Measurements from ENCODE around the gene BAHCC1. TPM values are rescaled to one million over a fixed set of nuclear protein-coding genes. Genes with fewer than 3 reads are reported as not detected.
A peak's percentile ranks its signal among the peaks of the same experiment; 100 is the strongest.

The BAHCC1 gene
- total RNA-seq: 4.8 and 6.2 TPM in 2 replicates

GRCh38 chr17:81394921-81395599 is at the start of gene BAHCC1:
Gene BAHCC1 (plus strand): TSS chr17:81395457. CDS start chr17:81399740, 4,283 bp downstream.
- DNase-seq (ENCODE audit: low read depth): peak; percentile 93
- TF ChIP-seq CTCF (conservative IDR thresholded peaks at IDR 0.05; ENCODE audit: low read depth, low read length): no peak
- peak within 1 kb of the TSS; percentile 68 for H3K4me3 ChIP-seq (ENCODE audit: low read depth, low read length)

- TF ChIP-seq CTCF (conservative IDR thresholded peaks at IDR 0.05; ENCODE audit: low read depth, low read length): no peak
- no peak for DNase-seq (ENCODE audit: low read depth)
- H3K4me3 ChIP-seq (ENCODE audit: low read depth, low read length): peak overlapping the region; percentile 63
Measured at GRCh38 chr17:81346090-81346907, 49.0 kb upstream of the BAHCC1 start.

GRCh38 chr17:81346908-81347349 is 48.3 kb upstream of the BAHCC1 start:
- peak overlapping the region; percentile 63 for H3K4me3 ChIP-seq (ENCODE audit: low read depth, low read length)
- no peak for DNase-seq (ENCODE audit: low read depth)
- TF ChIP-seq CTCF (conservative IDR thresholded peaks at IDR 0.05; ENCODE audit: low read depth, low read length): no peak

- no peak for TF ChIP-seq CTCF (conservative IDR thresholded peaks at IDR 0.05; ENCODE audit: low read depth, low read length)
- H3K4me3 ChIP-seq (ENCODE audit: low read depth, low read length): no peak overlapping the region
- DNase-seq (ENCODE audit: low read depth): no peak
Measured at GRCh38 chr17:81347437-81347836, 47.8 kb upstream of the BAHCC1 start.

- no peak for TF ChIP-seq CTCF (conservative IDR thresholded peaks at IDR 0.05; ENCODE audit: low read depth, low read length)
Measured at GRCh38 chr17:81348097-81349055, 46.9 kb upstream of the BAHCC1 start.

More at GRCh38 chr17:81348097-81349055, 46.9 kb upstream of the BAHCC1 start:
- no peak for DNase-seq (ENCODE audit: low read depth)
- no peak overlapping the region for H3K4me3 ChIP-seq (ENCODE audit: low read depth, low read length)

All from epithelial cell of proximal tubule (primary cell).